Amniotic epithelial cell (primary cell): ENCODE measurements around the gene LRP2BP.
A peak's percentile ranks its signal among the peaks of the same experiment; 100 is the strongest.

Source experiments
- DNase-seq: peaks from one replicate; pipeline ENCODE4 v3.0.0-alpha.2; 2010; ENCODE audit warnings: low read depth

LRP2BP gene

GRCh38 chr4:185395238-185395955, at the start of gene LRP2BP:
Gene LRP2BP (minus strand): TSS chr4:185395924. CDS start chr4:185378186, 17,738 bp downstream.
- peak; percentile 87 for DNase-seq

GRCh38 chr4:185445209-185445608, 49.5 kb upstream of the LRP2BP start:
- no peak for DNase-seq

- no peak for DNase-seq
Observed at GRCh38 chr4:185441479-185441878, 45.8 kb upstream of the LRP2BP start.

GRCh38 chr4:185437809-185438208, 42.1 kb upstream of the LRP2BP start:
- no peak for DNase-seq

GRCh38 chr4:185435466-185435865, 39.7 kb upstream of the LRP2BP start:
- DNase-seq = no peak

GRCh38 chr4:185429660-185430059, 33.9 kb upstream of the LRP2BP start:
- no peak for DNase-seq

- no peak for DNase-seq
Observed at GRCh38 chr4:185426960-185427688, 31.4 kb upstream of the LRP2BP start.

- peak; percentile 83 for DNase-seq
Observed at GRCh38 chr4:185425647-185426352, 30.1 kb upstream of the LRP2BP start, which contains the start of gene UFSP2. Gene UFSP2 (minus strand): TSS chr4:185425964. CDS start chr4:185425868, 96 bp downstream.

GRCh38 chr4:185424905-185425646, 29.4 kb upstream of the LRP2BP start:
- DNase-seq = no peak

GRCh38 chr4:185421366-185422124, 25.8 kb upstream of the LRP2BP start:
- peak; percentile 94 for DNase-seq

GRCh38 chr4:185416955-185417354, 21.2 kb upstream of the LRP2BP start:
- no peak for DNase-seq

- DNase-seq = no peak
Observed at GRCh38 chr4:185412412-185412811, 16.7 kb upstream of the LRP2BP start.

- DNase-seq = no peak
Observed at GRCh38 chr4:185411849-185412248, 16.1 kb upstream of the LRP2BP start.

GRCh38 chr4:185408432-185408831, 12.7 kb upstream of the LRP2BP start:
- no peak for DNase-seq

GRCh38 chr4:185405296-185405999, 9.7 kb upstream of the LRP2BP start:
- DNase-seq = no peak

GRCh38 chr4:185404031-185404430, 8.3 kb upstream of the LRP2BP start:
- DNase-seq = no peak

GRCh38 chr4:185399466-185399865, 3.7 kb upstream of the LRP2BP start:
- DNase-seq = no peak

GRCh38 chr4:185398618-185399017, 2.9 kb upstream of the LRP2BP start:
- DNase-seq = no peak

- peak; percentile 29 for DNase-seq
Observed at GRCh38 chr4:185396724-185397385, 1.1 kb upstream of the LRP2BP start, which contains the start of gene ANKRD37. Gene ANKRD37 (plus strand): TSS chr4:185396841. CDS start chr4:185396924, 83 bp downstream.
